Liver (tissue), 9 donors: Measurements from ENCODE around the gene TSPYL4. TPM values are rescaled to one million over a fixed set of nuclear protein-coding genes. Genes with fewer than 3 reads are reported as not detected.

Experiments
- DNase-seq: peaks from one replicate; pipeline ENCODE4 v3.0.0-alpha.2; 2017; ENCODE audit warnings: low spot score
- H3K27ac ChIP-seq, 2 donors: one replicate each; pipeline ENCODE4 v1.7.0; 2013; ENCODE audit warnings: inconsistent platforms in 2 of 2, low read length in 2 of 2, control low read depth in 1 of 2, low read depth in 1 of 2, mild to moderate bottlenecking in 1 of 2
- H3K27me3 ChIP-seq, 4 donors: one replicate each; pipeline versions ENCODE4 v1.6.1 to v1.7.0; 2013; ENCODE audit warnings: low read length in 3 of 4, inconsistent platforms in 1 of 4, mild to moderate bottlenecking in 1 of 4, moderate library complexity in 1 of 4; ENCODE audit not compliant: control insufficient read depth in 4 of 4, insufficient read depth in 4 of 4
- H3K36me3 ChIP-seq, 4 donors: one replicate each; pipeline versions ENCODE4 v1.6.1 to v1.7.0; 2013; ENCODE audit warnings: low read length in 3 of 4, mild to moderate bottlenecking in 3 of 4, low read depth in 1 of 4, moderate library complexity in 1 of 4; ENCODE audit not compliant: control insufficient read depth in 4 of 4, insufficient read depth in 3 of 4
- H3K4me1 ChIP-seq, 4 donors: one replicate each; pipeline versions ENCODE4 v1.6.1 to v1.7.0; 2013; ENCODE audit warnings: low read length in 3 of 4, mild to moderate bottlenecking in 3 of 4, moderate library complexity in 1 of 4; ENCODE audit not compliant: control insufficient read depth in 4 of 4, insufficient read depth in 4 of 4
- H3K4me3 ChIP-seq, 3 donors: one replicate each; pipeline versions ENCODE4 v1.6.1 to v1.7.0; 2013; ENCODE audit warnings: low read length in 3 of 3, control low read depth in 1 of 3, low read depth in 1 of 3, mild to moderate bottlenecking in 1 of 3
- H3K9ac ChIP-seq, 2 donors: one replicate each; pipeline ENCODE4 v1.7.0; 2013; ENCODE audit warnings: low read length in 2 of 2, mild to moderate bottlenecking in 2 of 2, moderate library complexity in 2 of 2, control low read depth in 1 of 2, low read depth in 1 of 2
- H3K9me3 ChIP-seq, 4 donors: one replicate each; pipeline versions ENCODE4 v1.6.1 to v1.7.0; 2013; ENCODE audit warnings: low read length in 3 of 4; ENCODE audit not compliant: control insufficient read depth in 4 of 4
- ATF3 ChIP-seq: IDR thresholded peaks from 2 replicates; pipeline ENCODE4 v1.6.1; 2016; ENCODE audit warnings: antibody characterized with exemption
- EGR1 ChIP-seq, 2 donors: IDR thresholded peaks; 2 replicates each; pipeline ENCODE4 v1.6.1; 2016 to 2018; ENCODE audit warnings: antibody characterized with exemption in 2 of 2, low read depth in 2 of 2
- FOXA1 ChIP-seq: IDR thresholded peaks from 2 replicates; pipeline ENCODE4 v1.6.1; 2016; ENCODE audit warnings: antibody characterized with exemption
- FOXA2 ChIP-seq: IDR thresholded peaks from 2 replicates; pipeline ENCODE4 v1.6.1; 2016; ENCODE audit warnings: antibody characterized with exemption
- GABPA ChIP-seq, 2 donors: IDR thresholded peaks in 1 of 2; conservative IDR thresholded peaks in 1 of 2; 2 replicates each; pipeline ENCODE4 v1.6.1; 2016; ENCODE audit warnings: antibody characterized with exemption in 2 of 2, mild to moderate bottlenecking in 1 of 2, moderate library complexity in 1 of 2
- HNF4A ChIP-seq, 2 donors: conservative IDR thresholded peaks; 2 replicates each; pipeline ENCODE4 v1.6.1; 2016; ENCODE audit warnings: antibody characterized with exemption in 2 of 2, mild to moderate bottlenecking in 2 of 2
- HNF4G ChIP-seq: IDR thresholded peaks from 2 replicates; pipeline ENCODE4 v1.6.1; 2016; ENCODE audit warnings: antibody characterized with exemption
- JUND ChIP-seq, 2 donors: IDR thresholded peaks; 2 replicates each; pipeline ENCODE4 v1.6.1; 2016; ENCODE audit warnings: antibody characterized with exemption in 2 of 2
- MAX ChIP-seq: IDR thresholded peaks from 2 replicates; pipeline ENCODE4 v1.6.1; 2016; ENCODE audit warnings: antibody characterized with exemption
- NR2F2 ChIP-seq: IDR thresholded peaks from 2 replicates; pipeline ENCODE4 v1.6.1; 2016; ENCODE audit warnings: antibody characterized with exemption
- RAD21 ChIP-seq, 2 donors: IDR thresholded peaks; 2 replicates each; pipeline ENCODE4 v1.6.1; 2016; ENCODE audit warnings: antibody characterized with exemption in 2 of 2, mild to moderate bottlenecking in 2 of 2
- RXRA ChIP-seq, 2 donors: IDR thresholded peaks; 2 replicates each; pipeline ENCODE4 v1.6.1; 2017 to 2018; ENCODE audit warnings: antibody characterized with exemption in 2 of 2, mild to moderate bottlenecking in 1 of 2
- SP1 ChIP-seq: IDR thresholded peaks from 2 replicates; pipeline ENCODE4 v1.6.1; 2018; ENCODE audit warnings: antibody characterized with exemption, mild to moderate bottlenecking
- TAF1 ChIP-seq: conservative IDR thresholded peaks from 2 replicates; pipeline ENCODE4 v1.6.1; 2016; ENCODE audit warnings: antibody characterized with exemption, mild to moderate bottlenecking
- YY1 ChIP-seq: IDR thresholded peaks from 2 replicates; pipeline ENCODE4 v1.6.1; 2016; ENCODE audit warnings: antibody characterized with exemption, mild to moderate bottlenecking
- ZBTB33 ChIP-seq: IDR thresholded peaks from 2 replicates; pipeline ENCODE4 v1.6.1; 2016; ENCODE audit warnings: antibody characterized with exemption
- WGBS: extraction: QIAGEN DNeasy Blood & Tissue Kit; methylation state at CpG from one replicate; pipeline ENCODE4 v1.1.7; 2013; 5-methylcytosine and 5-hydroxymethylcytosine counted together
- polyA plus RNA-seq, 2 donors: library from polyadenylated mRNA; stranded (reverse) in 1 of 2; unstranded in 1 of 2; fragments of 200-250 nt in 1 of 2; fragments of >200 nt in 1 of 2; fragmentation: Nextera tagmentation in 1 of 2; extraction: Ambion mirVana in 1 of 2; gene quantifications; one replicate each; pipeline versions ENCODE4 v1.2.1 to v1.2.3, GENCODE V29; 2013 to 2015
- total RNA-seq, 2 donors: library from RNA; depleted of rRNA; stranded (reverse); fragments of >200 nt; gene quantifications; one replicate each; pipeline ENCODE4 v1.2.3, GENCODE V29; 2014
- TF ChIP-seq, protein P1 (sequence below): fragments of 150-350 bp; IDR thresholded peaks from 2 replicates; pipeline ENCODE4 v1.5.1; 2017; ENCODE audit warnings: improper control_type of control experiment, low read depth, low read length; ENCODE audit not compliant: missing input control
- TF ChIP-seq, protein P2 (sequence below): IDR thresholded peaks from 2 replicates; pipeline ENCODE4 v1.6.1; 2016; ENCODE audit warnings: antibody characterized with exemption, mild to moderate bottlenecking
- donor health status: healthy.
- donor health status: healthy.
- donor health status: healthy.
- donor health status: healthy.
- donor health status: healthy.

TSPYL4 gene
- total and polyA plus RNA-seq, 4 donors = 3.6 to 7.4 (median 3.8) TPM

GRCh38 chr6:116292553-116292952, 38.7 kb upstream of the TSPYL4 start:
- Histone ChIP-seq H3K9ac (no peak overlapping the region), H3K4me3 (no peak overlapping the region), H3K4me1 (no peaks in the 10 kb centered on the region), H3K36me3 (no peaks in the 10 kb centered on the region), H3K27ac (no peak overlapping the region), H3K9me3 (no peaks in the 10 kb centered on the region), H3K27me3 (no peaks in the 10 kb centered on the region)
- no peak for DNase-seq
- no peak for TF ChIP-seq ZBTB33
- no peak for TF ChIP-seq TAF1
- no peak for TF ChIP-seq FOXA2
- no peak for TF ChIP-seq EGR1 (IDR thresholded peaks at IDR 0.05; ENCODE audit: low read depth in 2 of 2)
- TF ChIP-seq RXRA (IDR thresholded peaks at IDR 0.05) = no peak
- TF ChIP-seq, protein P1, sequence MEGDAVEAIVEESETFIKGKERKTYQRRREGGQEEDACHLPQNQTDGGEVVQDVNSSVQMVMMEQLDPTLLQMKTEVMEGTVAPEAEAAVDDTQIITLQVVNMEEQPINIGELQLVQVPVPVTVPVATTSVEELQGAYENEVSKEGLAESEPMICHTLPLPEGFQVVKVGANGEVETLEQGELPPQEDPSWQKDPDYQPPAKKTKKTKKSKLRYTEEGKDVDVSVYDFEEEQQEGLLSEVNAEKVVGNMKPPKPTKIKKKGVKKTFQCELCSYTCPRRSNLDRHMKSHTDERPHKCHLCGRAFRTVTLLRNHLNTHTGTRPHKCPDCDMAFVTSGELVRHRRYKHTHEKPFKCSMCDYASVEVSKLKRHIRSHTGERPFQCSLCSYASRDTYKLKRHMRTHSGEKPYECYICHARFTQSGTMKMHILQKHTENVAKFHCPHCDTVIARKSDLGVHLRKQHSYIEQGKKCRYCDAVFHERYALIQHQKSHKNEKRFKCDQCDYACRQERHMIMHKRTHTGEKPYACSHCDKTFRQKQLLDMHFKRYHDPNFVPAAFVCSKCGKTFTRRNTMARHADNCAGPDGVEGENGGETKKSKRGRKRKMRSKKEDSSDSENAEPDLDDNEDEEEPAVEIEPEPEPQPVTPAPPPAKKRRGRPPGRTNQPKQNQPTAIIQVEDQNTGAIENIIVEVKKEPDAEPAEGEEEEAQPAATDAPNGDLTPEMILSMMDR = no peak
- TF ChIP-seq ATF3 = no peak
- TF ChIP-seq HNF4A (conservative IDR thresholded peaks at IDR 0.05) = no peak
- no peak for TF ChIP-seq JUND (IDR thresholded peaks at IDR 0.05)
- TF ChIP-seq MAX = no peak
- no peak for TF ChIP-seq RAD21 (IDR thresholded peaks at IDR 0.05)
- no peak for TF ChIP-seq GABPA (IDR thresholded peaks at IDR 0.05 in 1 of 2, conservative IDR thresholded peaks at IDR 0.05 in 1 of 2)
- TF ChIP-seq, protein P2, sequence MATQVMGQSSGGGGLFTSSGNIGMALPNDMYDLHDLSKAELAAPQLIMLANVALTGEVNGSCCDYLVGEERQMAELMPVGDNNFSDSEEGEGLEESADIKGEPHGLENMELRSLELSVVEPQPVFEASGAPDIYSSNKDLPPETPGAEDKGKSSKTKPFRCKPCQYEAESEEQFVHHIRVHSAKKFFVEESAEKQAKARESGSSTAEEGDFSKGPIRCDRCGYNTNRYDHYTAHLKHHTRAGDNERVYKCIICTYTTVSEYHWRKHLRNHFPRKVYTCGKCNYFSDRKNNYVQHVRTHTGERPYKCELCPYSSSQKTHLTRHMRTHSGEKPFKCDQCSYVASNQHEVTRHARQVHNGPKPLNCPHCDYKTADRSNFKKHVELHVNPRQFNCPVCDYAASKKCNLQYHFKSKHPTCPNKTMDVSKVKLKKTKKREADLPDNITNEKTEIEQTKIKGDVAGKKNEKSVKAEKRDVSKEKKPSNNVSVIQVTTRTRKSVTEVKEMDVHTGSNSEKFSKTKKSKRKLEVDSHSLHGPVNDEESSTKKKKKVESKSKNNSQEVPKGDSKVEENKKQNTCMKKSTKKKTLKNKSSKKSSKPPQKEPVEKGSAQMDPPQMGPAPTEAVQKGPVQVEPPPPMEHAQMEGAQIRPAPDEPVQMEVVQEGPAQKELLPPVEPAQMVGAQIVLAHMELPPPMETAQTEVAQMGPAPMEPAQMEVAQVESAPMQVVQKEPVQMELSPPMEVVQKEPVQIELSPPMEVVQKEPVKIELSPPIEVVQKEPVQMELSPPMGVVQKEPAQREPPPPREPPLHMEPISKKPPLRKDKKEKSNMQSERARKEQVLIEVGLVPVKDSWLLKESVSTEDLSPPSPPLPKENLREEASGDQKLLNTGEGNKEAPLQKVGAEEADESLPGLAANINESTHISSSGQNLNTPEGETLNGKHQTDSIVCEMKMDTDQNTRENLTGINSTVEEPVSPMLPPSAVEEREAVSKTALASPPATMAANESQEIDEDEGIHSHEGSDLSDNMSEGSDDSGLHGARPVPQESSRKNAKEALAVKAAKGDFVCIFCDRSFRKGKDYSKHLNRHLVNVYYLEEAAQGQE = no peak
- TF ChIP-seq YY1 = no peak
- no peak for TF ChIP-seq FOXA1
- no peak for TF ChIP-seq HNF4G
- TF ChIP-seq SP1 = no peak
- no peak for TF ChIP-seq NR2F2
- WGBS = 91% methylated on average over 1 of the region's 1 CpG
